ENCODE measurements around the gene TARS1.
"Not testable (repeated sequence)": the region's sequence is repeated elsewhere in the genome, so short reads cannot be mapped to it uniquely, and the experiment has no call there.

TARS1 gene

GRCh38 chr5:33488558-33489355 is 48.0 kb downstream of the TARS1 start:
- DNase-seq (ENCODE audit: low spot score): no peak

DNA sequence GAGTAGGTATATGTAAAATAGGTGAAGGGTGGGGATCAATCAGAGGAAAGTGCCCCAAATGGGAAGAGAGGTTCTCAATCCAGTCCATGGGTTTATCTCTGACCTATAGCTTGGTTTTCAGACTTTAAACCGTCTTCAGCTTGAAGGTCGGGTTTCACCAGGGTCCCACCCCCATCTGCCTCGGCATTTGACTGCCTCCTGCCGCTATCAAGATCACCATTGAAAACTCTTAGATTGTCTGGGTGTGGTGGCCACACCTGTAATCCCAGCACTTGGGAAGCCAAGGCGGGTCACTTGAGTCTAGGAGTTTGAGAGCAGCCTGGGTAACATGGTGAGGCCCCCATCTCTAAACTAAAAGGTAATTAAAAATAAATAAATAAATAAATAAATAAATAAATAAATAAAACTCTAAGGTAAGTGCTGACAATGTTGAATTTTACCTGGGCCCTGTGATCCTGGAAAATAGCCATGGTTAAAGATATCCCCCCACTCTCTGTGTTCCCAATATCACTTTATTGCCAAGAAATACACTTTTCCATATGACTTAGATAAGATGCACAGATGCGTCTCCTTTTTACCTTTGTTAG is 48.8 kb downstream of the TARS1 start:
- no peak for DNase-seq (ENCODE audit: low spot score)

DNA sequence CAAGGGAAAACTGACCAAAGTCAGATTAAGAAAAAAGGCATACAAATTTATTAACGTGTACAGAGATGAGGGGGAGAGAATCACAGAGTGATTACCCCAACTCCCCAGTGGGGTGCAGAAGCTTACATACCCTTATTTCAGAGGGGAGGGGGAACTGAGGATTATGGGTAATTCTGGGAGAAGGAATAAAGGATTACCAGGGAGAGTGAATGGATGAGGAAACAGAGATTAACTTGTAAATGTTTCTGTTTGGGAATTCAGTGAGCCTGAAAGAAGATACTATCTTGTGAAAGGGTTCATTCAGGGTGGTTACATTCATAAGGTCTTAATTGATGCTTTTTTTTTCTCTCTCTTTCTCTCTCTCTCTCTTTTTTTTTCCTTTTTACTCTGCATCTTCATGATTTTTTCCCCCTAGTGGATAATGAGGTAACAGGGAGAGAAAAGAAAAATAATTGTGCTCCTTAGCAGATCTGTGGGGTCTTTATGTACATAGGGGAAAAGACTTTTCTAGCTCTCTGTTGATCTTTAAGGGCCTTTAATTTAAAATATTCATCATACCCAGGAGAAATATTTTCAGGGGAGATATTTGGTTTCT is 49.4 kb downstream of the TARS1 start:
- no peak for DNase-seq (ENCODE audit: low spot score)

DNA sequence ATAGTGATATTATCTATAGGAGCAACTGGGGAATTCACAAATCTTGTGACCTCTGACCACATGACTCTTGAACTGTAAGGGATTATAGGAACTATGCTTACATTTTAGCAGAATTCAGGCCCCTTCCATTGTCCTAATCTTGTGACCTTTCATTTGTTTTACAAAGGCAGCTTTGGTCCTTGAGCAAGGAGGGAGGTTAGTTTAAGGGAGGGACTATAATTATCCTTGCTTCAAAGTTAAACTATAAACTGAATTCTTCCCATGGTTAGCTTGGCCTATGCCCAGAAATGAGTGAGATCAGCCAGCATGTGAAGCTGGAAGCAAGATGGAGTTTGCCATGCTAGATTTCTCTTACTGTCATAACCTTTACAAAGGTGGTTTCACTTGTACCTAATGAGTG is 51.2 kb downstream of the TARS1 start:
- no peak for DNase-seq (ENCODE audit: low spot score)

DNA sequence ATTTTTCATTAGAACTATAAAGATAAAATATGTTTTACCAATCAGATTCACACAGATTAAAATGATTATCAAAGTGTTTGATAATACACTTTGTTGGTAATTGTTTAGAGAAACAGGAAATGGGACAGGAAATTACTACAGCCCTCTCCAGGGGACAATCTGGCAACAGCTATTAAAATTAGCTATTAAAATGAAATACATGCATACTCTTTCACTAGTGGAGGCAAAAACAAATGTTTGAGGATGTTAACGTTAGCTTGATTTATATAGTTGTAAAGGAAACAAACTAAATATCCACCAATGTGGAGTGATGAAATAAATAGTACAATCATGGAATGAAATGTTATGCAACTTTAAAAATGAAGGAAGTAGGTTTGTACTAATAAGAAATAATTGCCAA is 53.7 kb downstream of the TARS1 start:
- DNase-seq (ENCODE audit: low spot score): no peak

- DNase-seq (ENCODE audit: low spot score): no peak
These were observed 60.5 kb downstream of the TARS1 start for GRCh38 chr5:33501260-33501659.

- no peak for DNase-seq (ENCODE audit: low spot score)
These were observed 61.1 kb downstream of the TARS1 start for GRCh38 chr5:33501899-33502298.

GRCh38 chr5:33504570-33504969 is 63.8 kb downstream of the TARS1 start:
- no peak for DNase-seq (ENCODE audit: low spot score)

- DNase-seq (ENCODE audit: low spot score): no peak
These were observed 66.7 kb downstream of the TARS1 start for GRCh38 chr5:33507426-33507825.

DNA sequence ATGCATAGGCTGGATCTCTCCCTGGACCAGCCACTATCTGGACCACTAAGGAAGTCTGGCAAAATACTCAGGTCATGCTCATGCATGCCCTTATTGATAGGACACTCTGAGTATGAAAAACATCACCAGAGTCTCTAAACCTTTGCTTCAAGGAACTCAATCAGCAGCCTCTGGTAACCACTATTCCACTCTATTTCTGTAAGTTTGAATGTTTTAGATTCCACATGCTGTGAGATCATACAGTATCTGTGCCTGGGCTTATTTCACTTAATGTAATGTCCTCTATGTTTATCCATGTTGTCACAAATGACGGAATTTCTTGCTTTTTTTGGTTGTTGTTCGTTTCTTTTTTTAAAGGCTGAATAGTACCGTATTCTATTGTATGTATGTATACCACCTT is 68.3 kb downstream of the TARS1 start:
- DNase-seq (ENCODE audit: low spot score): no peak

- no peak for DNase-seq (ENCODE audit: low spot score)
These were observed 72.9 kb downstream of the TARS1 start for GRCh38 chr5:33513462-33514185.

DNA sequence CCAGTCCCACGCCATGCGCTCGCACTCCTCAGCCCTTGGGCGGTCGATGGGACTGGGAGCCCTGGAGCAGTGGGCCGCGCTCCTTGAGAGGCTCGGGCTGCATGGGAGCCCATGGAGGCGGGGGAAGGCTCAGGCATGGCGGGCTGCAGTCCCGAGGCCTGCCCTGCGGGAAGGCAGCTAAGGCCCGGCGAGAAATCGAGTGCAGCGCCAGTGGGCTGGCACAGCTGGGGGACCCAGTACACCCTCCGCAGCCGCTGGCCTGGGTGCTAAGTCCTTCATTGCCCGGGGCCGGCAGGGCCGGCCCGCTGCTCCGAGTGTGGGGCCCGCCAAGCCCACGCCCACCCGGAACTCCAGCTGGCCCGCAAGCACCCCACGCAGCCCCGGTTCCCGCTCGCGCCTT is 74.6 kb downstream of the TARS1 start:
- not testable (repeated sequence) for DNase-seq (ENCODE audit: low spot score)

GRCh38 chr5:33516421-33516820 is 75.7 kb downstream of the TARS1 start:
- DNase-seq (ENCODE audit: low spot score): no peak

All from LoVo (cell line).